A673 (cell line): ENCODE measurements around the gene ACO1. TPM values are rescaled to one million over a fixed set of nuclear protein-coding genes. Genes with fewer than 3 reads are reported as not detected.

Source experiments
- BruUV-seq: library from RNA; stranded (reverse); fragments of 400-500 nt; replicated peaks from 2 replicates; lab custom pipeline; 2021; lab: Mats Ljungman, UMichigan
- CTCF ChIA-PET: fragments of 300-600 bp; sonication (Branson Sonifier 250); formaldehyde crosslinking; loops from one replicate; lab custom pipeline; 2022; ENCODE audit warnings: antibody characterized with exemption; lab: Charles Lee
- POLR2A ChIA-PET: fragments of 300-600 bp; sonication (Branson Sonifier 250); formaldehyde crosslinking; loops from one replicate; lab custom pipeline; 2022; ENCODE audit warnings: antibody characterized with exemption; ENCODE audit not compliant: low non-redundant PET; lab: Charles Lee
- DNase-seq: peaks from one replicate; pipeline ENCODE4 v3.0.0-alpha.2; 2015; ENCODE audit warnings: low spot score
- H3K27ac ChIP-seq: fragments of 200-600 bp; sonication (generic); 2 replicates; pipeline ENCODE4 v1.5.1; 2016; ENCODE audit warnings: mixed run types, low read depth, mild to moderate bottlenecking, mixed read lengths, antibody characterized with exemption, low read length; ENCODE audit not compliant: poor library complexity, severe bottlenecking
- H3K27me3 ChIP-seq: fragments of 200-600 bp; sonication (generic); replicated peaks from 2 replicates; pipeline ENCODE4 v1.6.1; 2017; ENCODE audit warnings: mixed run types, low read depth, mild to moderate bottlenecking, mixed read lengths, antibody characterized with exemption, low read length; ENCODE audit not compliant: insufficient read depth, poor library complexity
- H3K36me3 ChIP-seq: fragments of 200-600 bp; sonication (generic); 2 replicates; pipeline ENCODE4 v1.6.1; 2016; ENCODE audit warnings: mixed run types, mild to moderate bottlenecking, mixed read lengths, antibody characterized with exemption, low read length; ENCODE audit not compliant: insufficient read depth, poor library complexity, severe bottlenecking
- H3K4me1 ChIP-seq: fragments of 200-600 bp; sonication (generic); 2 replicates; pipeline ENCODE4 v1.6.1; 2017; ENCODE audit warnings: mixed run types, mild to moderate bottlenecking, mixed read lengths, antibody characterized with exemption, low read length; ENCODE audit not compliant: insufficient read depth, poor library complexity, severe bottlenecking
- H3K4me3 ChIP-seq: fragments of 200-600 bp; sonication (generic); 2 replicates; pipeline ENCODE4 v1.5.1; 2016; ENCODE audit warnings: low read depth, mixed run types, mild to moderate bottlenecking, mixed read lengths, low read length; ENCODE audit not compliant: poor library complexity, severe bottlenecking
- H3K9me3 ChIP-seq: fragments of 200-600 bp; sonication (generic); 2 replicates; pipeline ENCODE4 v1.6.1; 2016; ENCODE audit warnings: mixed run types, low read depth, mild to moderate bottlenecking, mixed read lengths, antibody characterized with exemption, low read length; ENCODE audit not compliant: poor library complexity, severe bottlenecking
- EZH2 ChIP-seq: fragments of 200-600 bp; sonication (generic); IDR thresholded peaks from 2 replicates; pipeline ENCODE4 v1.6.1; 2017; ENCODE audit warnings: borderline replicate concordance, low read depth, mild to moderate bottlenecking, mixed read lengths, antibody characterized with exemption, low read length; ENCODE audit not compliant: poor library complexity, severe bottlenecking
- intact Hi-C: fragments of 100-400 bp; cut with micrococcal nuclease; formaldehyde crosslinking; loops from one replicate; pipeline ENCODE4 v1.10.0; 2022; ENCODE audit not compliant: unreplicated experiment
- total RNA-seq: library from RNA; stranded (reverse); gene quantifications from 2 replicates; pipeline ENCODE4 v1.2.3, GENCODE V29; 2021
- TF ChIP-seq, protein P1 (sequence below): fragments of 300-800, 200-600 bp; sonication (generic); conservative IDR thresholded peaks from 2 replicates; pipeline ENCODE4 v1.5.1; 2017; ENCODE audit warnings: low read depth, mild to moderate bottlenecking, antibody characterized with exemption, low read length, moderate library complexity, mixed read lengths

The ACO1 gene
- total RNA-seq, 1 experiment from 2014 or later: 40.0 TPM

DNA sequence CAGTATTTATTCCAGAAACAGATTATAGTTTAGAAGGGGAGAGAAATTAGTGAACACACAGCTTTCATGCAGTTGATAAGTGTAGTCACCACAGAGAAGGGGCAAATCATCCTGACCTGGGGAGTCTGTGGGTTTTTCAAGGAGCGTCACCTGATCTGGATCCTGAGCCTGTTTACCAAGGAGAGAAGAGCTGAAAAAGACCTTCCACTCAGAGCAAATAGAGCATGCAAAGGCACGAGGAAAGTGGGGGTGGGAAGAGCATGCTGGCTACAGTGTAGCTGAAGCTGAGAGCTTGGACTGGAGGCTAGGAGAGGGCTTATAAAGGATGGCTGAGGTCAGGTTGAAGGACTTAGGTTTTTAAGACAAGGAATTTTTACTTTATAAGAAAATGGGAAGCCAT lies 30.4 kb downstream of the ACO1 start:
- H3K27me3 ChIP-seq: no peaks in the 10 kb centered on the region
- no peaks in the 10 kb centered on the region for H3K36me3 ChIP-seq
- intact Hi-C loops: no loop called here
- POLR2A ChIA-PET: no interaction called here
- no peaks in the 10 kb centered on the region for H3K4me1 ChIP-seq
- no peak overlapping the region for H3K27ac ChIP-seq
- no peaks in the 10 kb centered on the region for H3K9me3 ChIP-seq
- TF ChIP-seq, protein P1, sequence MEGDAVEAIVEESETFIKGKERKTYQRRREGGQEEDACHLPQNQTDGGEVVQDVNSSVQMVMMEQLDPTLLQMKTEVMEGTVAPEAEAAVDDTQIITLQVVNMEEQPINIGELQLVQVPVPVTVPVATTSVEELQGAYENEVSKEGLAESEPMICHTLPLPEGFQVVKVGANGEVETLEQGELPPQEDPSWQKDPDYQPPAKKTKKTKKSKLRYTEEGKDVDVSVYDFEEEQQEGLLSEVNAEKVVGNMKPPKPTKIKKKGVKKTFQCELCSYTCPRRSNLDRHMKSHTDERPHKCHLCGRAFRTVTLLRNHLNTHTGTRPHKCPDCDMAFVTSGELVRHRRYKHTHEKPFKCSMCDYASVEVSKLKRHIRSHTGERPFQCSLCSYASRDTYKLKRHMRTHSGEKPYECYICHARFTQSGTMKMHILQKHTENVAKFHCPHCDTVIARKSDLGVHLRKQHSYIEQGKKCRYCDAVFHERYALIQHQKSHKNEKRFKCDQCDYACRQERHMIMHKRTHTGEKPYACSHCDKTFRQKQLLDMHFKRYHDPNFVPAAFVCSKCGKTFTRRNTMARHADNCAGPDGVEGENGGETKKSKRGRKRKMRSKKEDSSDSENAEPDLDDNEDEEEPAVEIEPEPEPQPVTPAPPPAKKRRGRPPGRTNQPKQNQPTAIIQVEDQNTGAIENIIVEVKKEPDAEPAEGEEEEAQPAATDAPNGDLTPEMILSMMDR: no peak
- TF ChIP-seq EZH2: no peak
- DNase-seq: no peak
- H3K4me3 ChIP-seq: no peak overlapping the region
- BruUV-seq: no TSS peak
- CTCF ChIA-PET: no interaction called here

DNA sequence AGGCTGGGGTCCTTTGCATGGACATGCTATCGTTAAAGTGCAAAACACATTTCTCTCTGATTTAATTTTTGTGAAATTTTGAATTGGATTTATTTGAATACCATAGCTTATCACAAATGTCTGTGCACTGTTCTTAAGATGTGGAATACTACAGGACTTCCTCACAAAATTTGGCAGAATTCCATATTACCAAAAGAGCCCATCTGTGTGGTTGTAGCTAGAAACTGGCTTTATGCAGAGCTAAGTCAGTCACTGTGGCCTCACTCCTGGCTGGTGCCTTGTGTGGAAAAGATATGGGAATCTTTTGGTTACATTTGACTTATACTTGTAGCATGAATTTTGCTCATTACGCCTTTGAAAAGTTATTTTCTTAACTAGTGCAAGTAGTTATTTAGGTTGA lies 35.5 kb downstream of the ACO1 start:
- Histone ChIP-seq H3K27ac (no peak overlapping the region), H3K36me3 (peaks cover 2% of the 10 kb centered on the region)
- CTCF ChIA-PET: no interaction called here

DNA sequence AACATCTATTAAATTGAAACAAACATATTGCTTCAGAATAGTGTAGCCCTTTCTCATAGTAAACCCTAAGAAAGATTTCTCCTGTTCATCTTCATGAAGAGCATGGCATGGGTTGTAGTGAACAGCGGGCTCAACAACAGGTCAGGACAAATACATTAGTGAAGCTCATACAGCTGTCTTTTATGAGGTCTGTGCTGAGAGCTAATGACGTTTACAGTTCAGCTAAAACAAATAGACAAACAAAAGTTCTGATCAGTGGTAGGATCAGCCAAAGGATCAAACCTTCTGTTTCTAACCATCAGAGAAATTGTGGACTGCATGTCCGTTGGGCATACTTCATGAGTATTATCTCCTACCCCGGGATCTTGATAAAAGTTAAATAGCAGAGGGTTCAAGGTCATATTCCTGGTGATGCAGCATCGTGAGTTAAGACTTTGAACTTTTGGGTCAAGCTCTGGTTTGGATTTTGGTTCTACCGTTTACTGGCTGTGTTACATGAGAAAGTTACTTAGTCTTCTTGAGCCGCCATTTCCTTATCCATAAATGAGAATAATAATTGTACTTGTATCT lies 37.9 kb downstream of the ACO1 start:
- BruUV-seq: no TSS peak
- Histone ChIP-seq H3K27me3 (no peaks in the 10 kb centered on the region), H3K9me3 (no peaks in the 10 kb centered on the region), H3K27ac (no peak overlapping the region), H3K36me3 (peaks cover 4% of the 10 kb centered on the region), H3K4me1 (no peaks in the 10 kb centered on the region), H3K4me3 (no peak overlapping the region)
- ChIA-PET CTCF (no interaction called here), POLR2A (no interaction called here)
- no peak for TF ChIP-seq EZH2
- TF ChIP-seq, protein P1: no peak
- DNase-seq: no peak
- intact Hi-C loops: no loop called here

More for the DNA sequence above, 35.5 kb downstream of the ACO1 start:
- no peak overlapping the region for H3K4me3 ChIP-seq
- TF ChIP-seq EZH2: no peak
- TF ChIP-seq, protein P1: no peak
- H3K4me1 ChIP-seq: no peaks in the 10 kb centered on the region
- H3K9me3 ChIP-seq: no peaks in the 10 kb centered on the region
- no peaks in the 10 kb centered on the region for H3K27me3 ChIP-seq
- BruUV-seq: no TSS peak
- DNase-seq: no peak
- intact Hi-C loops: no loop called here
- POLR2A ChIA-PET: no interaction called here
